ACHN (cell line): ENCODE results near the gene PTBP1.
A peak's percentile ranks its signal among the peaks of the same experiment; 100 is the strongest.

Source experiments
- DNase-seq: peaks from one replicate; pipeline ENCODE4 v3.0.0-alpha.2; 2015
- in situ Hi-C: cut with HindIII; loops from 2 replicates; pipeline ENCODE4 v1.10.0; 2017; ENCODE audit warnings: low sequenced_read_pairs, low pct_ligation_motif_present, low pct_unique_long_range_greater_than_20kb

The PTBP1 gene

GRCh38 chr19:769616-770015, 27.6 kb upstream of the PTBP1 start:
- no peak for DNase-seq
- in situ Hi-C loops, result no loop called here

- DNase-seq, result peak; percentile 64
- in situ Hi-C loops, result no loop called here
These were observed 25.9 kb upstream of the PTBP1 start for GRCh38 chr19:771332-771785.

GRCh38 chr19:772063-772462, 25.2 kb upstream of the PTBP1 start:
- no peak for DNase-seq
- in situ Hi-C loops, result no loop called here

GRCh38 chr19:772730-773436, 24.4 kb upstream of the PTBP1 start:
- peak; percentile 70 for DNase-seq
- in situ Hi-C loops, result no loop called here

- in situ Hi-C loops, result no loop called here
- DNase-seq, result no peak
These were observed 20.7 kb upstream of the PTBP1 start for GRCh38 chr19:776549-776948.

- in situ Hi-C loops, result no loop called here
- DNase-seq, result peak; percentile 51
These were observed 18.2 kb upstream of the PTBP1 start for GRCh38 chr19:778910-779653.

GRCh38 chr19:780935-781334, 16.3 kb upstream of the PTBP1 start:
- no peak for DNase-seq
- in situ Hi-C loops, result no loop called here

GRCh38 chr19:781800-782184, 15.5 kb upstream of the PTBP1 start:
- in situ Hi-C loops, result no loop called here
- DNase-seq, result no peak

- peak; percentile 76 for DNase-seq
- in situ Hi-C loops, result no loop called here
These were observed 14.9 kb upstream of the PTBP1 start for GRCh38 chr19:782185-782877.

GRCh38 chr19:782878-783668, 14.2 kb upstream of the PTBP1 start:
- in situ Hi-C loops, result no loop called here
- DNase-seq, result peak; percentile 26

- DNase-seq, result no peak
- in situ Hi-C loops, result no loop called here
These were observed 12.7 kb upstream of the PTBP1 start for GRCh38 chr19:784541-784940.

GRCh38 chr19:787536-787935, 9.7 kb upstream of the PTBP1 start:
- in situ Hi-C loops, result no loop called here
- DNase-seq, result no peak

- in situ Hi-C loops, result no loop called here
- no peak for DNase-seq
These were observed 8.6 kb upstream of the PTBP1 start for GRCh38 chr19:788686-788982.

GRCh38 chr19:788983-789700, 8.1 kb upstream of the PTBP1 start:
- DNase-seq, result no peak

GRCh38 chr19:789701-790060, 7.6 kb upstream of the PTBP1 start:
- in situ Hi-C loops, result no loop called here
- no peak for DNase-seq

More at GRCh38 chr19:788983-789700, 8.1 kb upstream of the PTBP1 start:
- in situ Hi-C loops, result no loop called here

- in situ Hi-C loops, result no loop called here
- DNase-seq, result no peak
These were observed 6.2 kb upstream of the PTBP1 start for GRCh38 chr19:791007-791566.

GRCh38 chr19:791567-792305, 5.5 kb upstream of the PTBP1 start:
- no peak for DNase-seq
- in situ Hi-C loops, result no loop called here
